HG03457 (cell line): Measurements from ENCODE around the gene RPL35A.

Experiments used
- ATAC-seq: cut with Tn5 transposase; IDR thresholded peaks from one replicate; pipeline ENCODE4 v1.9.1; 2021; ENCODE audit warnings: moderate number of reproducible peaks; ENCODE audit not compliant: unreplicated experiment

The RPL35A gene

GRCh38 chr3:197996855-197997254, 46.9 kb downstream of the RPL35A start:
- no peak for ATAC-seq

GRCh38 chr3:197997936-197998335, 47.9 kb downstream of the RPL35A start:
- ATAC-seq: no peak
